Measurements from ENCODE around the gene TLE1. TPM values are rescaled to one million over a fixed set of nuclear protein-coding genes. Genes with fewer than 3 reads are reported as not detected.

TLE1 gene
- total and polyA plus RNA-seq, 8 donors = 23.7 to 136 (median 58.7) TPM

- Histone ChIP-seq H3K9me3 (no peaks in the 10 kb centered on the region), H3K27ac (peak overlapping the region in 2 of 5 donors; percentile 9 to 22), H3K36me3 (peaks cover 0 to 57% (median 40%) of the 10 kb centered on the region in 4 donors), H3K27me3 (no peaks in the 10 kb centered on the region), H3K4me3 (no peak overlapping the region), H3K4me1 (peaks cover 6 to 42% (median 28%) of the 10 kb centered on the region in 4 donors)
- 80 to 88% (median 82%) methylated on average over 15 of the region's 15 CpGs for WGBS, 5 donors
- TF ChIP-seq POLR2AphosphoS5 (IDR thresholded peaks at IDR 0.05) (no peak), CTCF (IDR thresholded peaks at IDR 0.05) (no peak)
- no peak for DNase-seq
- intact Hi-C loops (cut with DNase I; ENCODE audit: low total_unique reads) = no loop called here
These were observed 87.4 kb downstream of the TLE1 start for GRCh38 chr9:81601639-81602623.

GRCh38 chr9:81600631-81601030 lies 88.7 kb downstream of the TLE1 start:
- 71 to 88% (median 75%) methylated on average over 4 of the region's 4 CpGs for WGBS, 5 donors
- H3K4me3 ChIP-seq = no peak overlapping the region
- H3K27me3 ChIP-seq = no peaks in the 10 kb centered on the region
- peak overlapping the region in 1 of 5 donors; percentile 9 for H3K27ac ChIP-seq
- intact Hi-C loops (cut with DNase I; ENCODE audit: low total_unique reads) = no loop called here
- no peak for TF ChIP-seq POLR2AphosphoS5 (IDR thresholded peaks at IDR 0.05)
- peaks cover 0 to 61% (median 42%) of the 10 kb centered on the region in 4 donors for H3K36me3 ChIP-seq
- DNase-seq = no peak
- H3K4me1 ChIP-seq = peaks cover 6 to 45% (median 28%) of the 10 kb centered on the region in 4 donors
- H3K9me3 ChIP-seq = no peaks in the 10 kb centered on the region

- peak overlapping the region in 1 of 5 donors; percentile 9 for H3K27ac ChIP-seq
- H3K27me3 ChIP-seq = no peaks in the 10 kb centered on the region
- no peak overlapping the region for H3K4me3 ChIP-seq
These were observed 89.5 kb downstream of the TLE1 start for GRCh38 chr9:81599837-81600236.

GRCh38 chr9:81598811-81599210 lies 90.5 kb downstream of the TLE1 start:
- H3K27me3 ChIP-seq = no peaks in the 10 kb centered on the region
- TF ChIP-seq CTCF (IDR thresholded peaks at IDR 0.05) (no peak), POLR2A (IDR thresholded peaks at IDR 0.05) (no peak), POLR2AphosphoS5 (IDR thresholded peaks at IDR 0.05) (no peak), EP300 (IDR thresholded peaks at IDR 0.05) (no peak)
- 93 to 100% (median 100%) methylated on average over 1 of the region's 1 CpG for WGBS, 5 donors
- intact Hi-C loops (cut with DNase I; ENCODE audit: low total_unique reads) = no loop called here
- peaks cover 0 to 45% (median 38%) of the 10 kb centered on the region in 4 donors for H3K36me3 ChIP-seq
- no peaks in the 10 kb centered on the region for H3K9me3 ChIP-seq
- H3K27ac ChIP-seq = peak overlapping the region in 2 of 5 donors; percentile 24 to 38
- no peak for DNase-seq
- H3K4me1 ChIP-seq = peaks cover 12 to 45% (median 28%) of the 10 kb centered on the region in 4 donors
- no peak overlapping the region for H3K4me3 ChIP-seq

More at GRCh38 chr9:81599837-81600236, 89.5 kb downstream of the TLE1 start:
- 5 to 17% (median 11%) methylated on average over 1 of the region's 1 CpG for WGBS, 5 donors
- intact Hi-C loops (cut with DNase I; ENCODE audit: low total_unique reads) = no loop called here
- TF ChIP-seq POLR2A (IDR thresholded peaks at IDR 0.05) = no peak
- TF ChIP-seq CTCF (IDR thresholded peaks at IDR 0.05) = no peak
- TF ChIP-seq EP300 (IDR thresholded peaks at IDR 0.05) = no peak
- no peak for TF ChIP-seq POLR2AphosphoS5 (IDR thresholded peaks at IDR 0.05)
- peaks cover 0 to 55% (median 44%) of the 10 kb centered on the region in 4 donors for H3K36me3 ChIP-seq
- no peak for DNase-seq
- no peaks in the 10 kb centered on the region for H3K9me3 ChIP-seq
- H3K4me1 ChIP-seq = peaks cover 11 to 48% (median 30%) of the 10 kb centered on the region in 4 donors

Data from stomach (tissue), 9 donors.